Measurements from ENCODE around the gene C1QTNF8. TPM values are rescaled to one million over a fixed set of nuclear protein-coding genes. Genes with fewer than 3 reads are reported as not detected.
A peak's percentile ranks its signal among the peaks of the same experiment; 100 is the strongest.

C1QTNF8 gene
- total RNA-seq, 1 donor from 2014 or later: not detected

DNA sequence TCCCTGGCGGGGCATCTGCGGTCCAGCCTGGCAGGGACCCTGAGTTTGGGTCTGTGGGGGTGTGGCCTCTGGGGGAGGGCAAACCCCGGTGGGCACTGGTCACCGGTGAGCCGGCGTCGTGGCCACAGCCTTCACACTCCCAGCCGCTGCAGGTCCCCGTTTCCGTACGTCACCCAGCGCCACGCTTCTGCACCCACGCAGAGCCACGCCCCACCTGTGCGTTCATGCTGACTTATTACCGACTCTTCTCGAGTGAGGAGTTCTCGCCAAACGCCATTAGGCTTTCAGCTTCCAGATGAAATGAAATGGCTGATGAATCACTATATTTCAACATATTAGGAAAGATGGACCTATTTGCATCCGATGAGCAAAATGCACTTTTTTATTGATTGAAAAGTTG lies 32.3 kb downstream of the C1QTNF8 start:
- H3K36me3 ChIP-seq: no peaks in the 10 kb centered on the region

DNA sequence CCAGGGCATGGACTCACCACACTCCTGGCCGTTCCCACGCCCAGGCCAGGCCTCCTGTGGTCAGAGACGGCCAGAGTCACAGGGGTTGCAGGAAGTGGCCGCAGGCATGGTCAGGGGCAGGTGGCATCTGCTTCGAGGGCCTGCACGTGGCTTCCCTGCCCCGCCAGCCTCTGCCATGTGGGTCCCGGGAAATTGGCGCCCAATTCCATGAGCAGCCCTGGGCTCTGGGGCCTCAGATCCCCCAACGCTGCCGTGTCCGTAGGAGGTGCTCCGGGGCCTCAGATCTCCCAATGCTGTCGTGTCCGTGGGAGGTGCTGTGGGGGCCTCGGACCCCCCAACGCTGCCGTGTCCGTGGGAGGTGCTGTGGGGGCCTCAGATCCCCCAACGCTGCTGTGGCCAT lies 33.1 kb downstream of the C1QTNF8 start:
- Histone ChIP-seq H3K36me3 (no peaks in the 10 kb centered on the region), H2AFZ (replicated peaks) (no peak overlapping the region), H4K20me1 (ENCODE audit: low read depth) (no peaks in the 10 kb centered on the region), H3K27me3 (no peaks in the 10 kb centered on the region), H3K79me2 (ENCODE audit: low read depth) (no peaks in the 10 kb centered on the region), H3F3A (ENCODE audit: low read depth) (no peaks in the 10 kb centered on the region), H3K4me1 (no peaks in the 10 kb centered on the region), H3K4me2 (no peak overlapping the region), H3K27ac (no peak overlapping the region), H3K9ac (no peak overlapping the region), H3K4me3 (no peak overlapping the region), H3K9me3 (ENCODE audit: low read depth) (no peaks in the 10 kb centered on the region)
- H3K4me1 Mint-ChIP-seq: peaks cover 6% of the 10 kb centered on the region
- H3K36me3 Mint-ChIP-seq: peaks cover 4% of the 10 kb centered on the region
- TF ChIP-seq, protein P1, sequence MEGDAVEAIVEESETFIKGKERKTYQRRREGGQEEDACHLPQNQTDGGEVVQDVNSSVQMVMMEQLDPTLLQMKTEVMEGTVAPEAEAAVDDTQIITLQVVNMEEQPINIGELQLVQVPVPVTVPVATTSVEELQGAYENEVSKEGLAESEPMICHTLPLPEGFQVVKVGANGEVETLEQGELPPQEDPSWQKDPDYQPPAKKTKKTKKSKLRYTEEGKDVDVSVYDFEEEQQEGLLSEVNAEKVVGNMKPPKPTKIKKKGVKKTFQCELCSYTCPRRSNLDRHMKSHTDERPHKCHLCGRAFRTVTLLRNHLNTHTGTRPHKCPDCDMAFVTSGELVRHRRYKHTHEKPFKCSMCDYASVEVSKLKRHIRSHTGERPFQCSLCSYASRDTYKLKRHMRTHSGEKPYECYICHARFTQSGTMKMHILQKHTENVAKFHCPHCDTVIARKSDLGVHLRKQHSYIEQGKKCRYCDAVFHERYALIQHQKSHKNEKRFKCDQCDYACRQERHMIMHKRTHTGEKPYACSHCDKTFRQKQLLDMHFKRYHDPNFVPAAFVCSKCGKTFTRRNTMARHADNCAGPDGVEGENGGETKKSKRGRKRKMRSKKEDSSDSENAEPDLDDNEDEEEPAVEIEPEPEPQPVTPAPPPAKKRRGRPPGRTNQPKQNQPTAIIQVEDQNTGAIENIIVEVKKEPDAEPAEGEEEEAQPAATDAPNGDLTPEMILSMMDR (IDR thresholded peaks at IDR 0.05): no peak
- TF ChIP-seq EZH2phosphoT487 (IDR thresholded peaks at IDR 0.05): no peak
- TF ChIP-seq EZH2 (IDR thresholded peaks at IDR 0.05): no peak
- no peak for DNase-seq (ENCODE audit: low spot score)
- H3K27me3 Mint-ChIP-seq (ENCODE audit: insufficient read depth, low read depth): peaks cover 8% of the 10 kb centered on the region
- peaks cover 5% of the 10 kb centered on the region for H3K9me3 Mint-ChIP-seq
- H3K27ac Mint-ChIP-seq: peak overlapping the region; percentile 50
- H3K4me3 Mint-ChIP-seq: no peak overlapping the region

More for the DNA sequence above, 32.3 kb downstream of the C1QTNF8 start:
- peaks cover 8% of the 10 kb centered on the region for H3K4me1 Mint-ChIP-seq
- no peak for TF ChIP-seq EZH2 (IDR thresholded peaks at IDR 0.05)
- TF ChIP-seq EZH2phosphoT487 (IDR thresholded peaks at IDR 0.05): no peak
- TF ChIP-seq, protein P1 (IDR thresholded peaks at IDR 0.05): no peak
- no peak overlapping the region for H3K9ac ChIP-seq
- H4K20me1 ChIP-seq (ENCODE audit: low read depth): no peaks in the 10 kb centered on the region
- no peaks in the 10 kb centered on the region for H3K27me3 ChIP-seq
- H3K79me2 ChIP-seq (ENCODE audit: low read depth): no peaks in the 10 kb centered on the region
- H3K27ac ChIP-seq: no peak overlapping the region
- DNase-seq (ENCODE audit: low spot score): no peak
- no peaks in the 10 kb centered on the region for H3F3A ChIP-seq (ENCODE audit: low read depth)
- no peak overlapping the region for H3K4me3 ChIP-seq
- peaks cover 4% of the 10 kb centered on the region for H3K36me3 Mint-ChIP-seq
- no peak overlapping the region for H3K27ac Mint-ChIP-seq
- H3K9me3 Mint-ChIP-seq: peaks cover 5% of the 10 kb centered on the region
- H3K27me3 Mint-ChIP-seq (ENCODE audit: insufficient read depth, low read depth): peaks cover 9% of the 10 kb centered on the region
- no peaks in the 10 kb centered on the region for H3K4me1 ChIP-seq
- no peak overlapping the region for H3K4me2 ChIP-seq
- no peak overlapping the region for H3K4me3 Mint-ChIP-seq
- no peak overlapping the region for H2AFZ ChIP-seq (replicated peaks)
- H3K9me3 ChIP-seq (ENCODE audit: low read depth): no peaks in the 10 kb centered on the region

DNA sequence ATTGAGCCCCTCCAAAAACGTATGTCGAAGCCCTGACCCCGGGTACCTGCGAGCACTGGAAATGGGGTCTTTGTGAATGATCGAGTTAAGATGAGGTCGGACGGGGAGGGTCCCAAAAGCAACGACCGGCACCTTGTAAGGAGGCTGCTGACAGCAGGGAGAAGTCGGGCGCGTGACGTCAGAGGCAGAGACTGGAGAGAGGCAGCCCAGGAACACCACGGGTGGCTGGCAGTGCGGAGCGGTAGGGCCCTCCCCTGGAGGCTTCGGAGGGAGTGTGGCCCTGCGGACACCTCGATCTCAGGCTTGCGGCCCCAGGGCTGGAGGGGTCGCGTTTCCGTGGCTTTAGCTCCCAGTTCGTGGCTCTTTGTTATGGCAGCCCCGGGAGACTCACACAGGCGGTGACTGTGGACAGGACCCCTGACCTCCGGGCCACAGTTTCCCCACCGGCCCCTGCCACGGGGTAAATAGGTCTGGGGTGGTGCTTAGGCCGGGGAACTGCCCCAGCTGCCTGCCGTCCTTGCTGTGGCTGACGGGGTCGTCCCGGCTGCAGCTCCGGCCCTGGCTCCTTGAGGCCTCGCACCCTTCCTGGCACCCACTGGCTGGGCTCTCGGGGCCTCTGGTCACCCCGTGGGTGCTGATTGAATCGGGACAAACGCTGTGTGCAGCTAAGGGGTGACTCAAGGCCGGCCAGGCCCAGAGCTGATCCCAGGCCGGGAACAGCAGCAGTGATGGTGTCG lies 34.1 kb downstream of the C1QTNF8 start:
- Histone ChIP-seq H3K9me3 (ENCODE audit: low read depth) (no peaks in the 10 kb centered on the region), H3K4me3 (no peak overlapping the region), H3K36me3 (no peaks in the 10 kb centered on the region), H3K79me2 (ENCODE audit: low read depth) (no peaks in the 10 kb centered on the region), H3F3A (ENCODE audit: low read depth) (no peaks in the 10 kb centered on the region), H3K9ac (no peak overlapping the region), H3K4me2 (no peak overlapping the region), H3K27me3 (no peaks in the 10 kb centered on the region), H4K20me1 (ENCODE audit: low read depth) (no peaks in the 10 kb centered on the region), H3K27ac (no peak overlapping the region), H3K4me1 (no peaks in the 10 kb centered on the region), H2AFZ (replicated peaks) (no peak overlapping the region)
- H3K27me3 Mint-ChIP-seq (ENCODE audit: insufficient read depth, low read depth): peaks cover 4% of the 10 kb centered on the region
- H3K4me1 Mint-ChIP-seq: peaks cover 3% of the 10 kb centered on the region
- no peak overlapping the region for H3K27ac Mint-ChIP-seq
- DNase-seq (ENCODE audit: low spot score): no peak
- H3K9me3 Mint-ChIP-seq: peaks cover 5% of the 10 kb centered on the region
- H3K36me3 Mint-ChIP-seq: peaks cover 4% of the 10 kb centered on the region
- no peak for TF ChIP-seq EZH2 (IDR thresholded peaks at IDR 0.05)
- TF ChIP-seq EZH2phosphoT487 (IDR thresholded peaks at IDR 0.05): no peak
- TF ChIP-seq, protein P1 (IDR thresholded peaks at IDR 0.05): no peak
- H3K4me3 Mint-ChIP-seq: no peak overlapping the region

Measured in neural progenitor cell (in vitro differentiated cells).